Liver (tissue), 3 donors: Measurements from ENCODE around the gene MCM6.

Experiments
- HNF4G ChIP-seq: IDR thresholded peaks from 2 replicates; pipeline ENCODE4 v1.6.1; 2016; ENCODE audit warnings: antibody characterized with exemption
- YY1 ChIP-seq: IDR thresholded peaks from 2 replicates; pipeline ENCODE4 v1.6.1; 2016; ENCODE audit warnings: antibody characterized with exemption, mild to moderate bottlenecking
- TF ChIP-seq, protein P1 (sequence below): fragments of 150-350 bp; IDR thresholded peaks from 2 replicates; pipeline ENCODE4 v1.5.1; 2017; ENCODE audit warnings: improper control_type of control experiment, low read depth, low read length; ENCODE audit not compliant: missing input control
- donor health status: healthy.
- donor health status: healthy.

DNA sequence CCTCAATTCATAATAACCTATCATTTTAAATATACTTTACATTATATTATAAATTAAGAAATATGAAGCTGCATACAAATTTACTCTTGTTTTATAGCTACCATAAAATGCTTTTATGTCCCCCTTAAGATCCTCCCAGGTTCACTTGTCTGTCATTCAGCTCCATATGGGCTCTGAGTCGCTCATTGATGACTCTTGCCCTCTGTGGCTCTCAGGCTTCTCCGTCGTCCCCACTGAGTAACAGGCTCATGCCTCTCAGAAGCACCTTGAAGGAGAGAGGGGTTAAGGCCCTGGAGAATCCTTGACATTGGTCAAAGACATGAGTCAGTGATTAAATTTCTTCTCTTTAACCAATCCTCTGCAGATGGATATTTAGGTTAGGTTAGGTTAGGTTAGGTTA, 6.2 kb upstream of the MCM6 start:
- TF ChIP-seq YY1: no peak
- TF ChIP-seq, protein P1, sequence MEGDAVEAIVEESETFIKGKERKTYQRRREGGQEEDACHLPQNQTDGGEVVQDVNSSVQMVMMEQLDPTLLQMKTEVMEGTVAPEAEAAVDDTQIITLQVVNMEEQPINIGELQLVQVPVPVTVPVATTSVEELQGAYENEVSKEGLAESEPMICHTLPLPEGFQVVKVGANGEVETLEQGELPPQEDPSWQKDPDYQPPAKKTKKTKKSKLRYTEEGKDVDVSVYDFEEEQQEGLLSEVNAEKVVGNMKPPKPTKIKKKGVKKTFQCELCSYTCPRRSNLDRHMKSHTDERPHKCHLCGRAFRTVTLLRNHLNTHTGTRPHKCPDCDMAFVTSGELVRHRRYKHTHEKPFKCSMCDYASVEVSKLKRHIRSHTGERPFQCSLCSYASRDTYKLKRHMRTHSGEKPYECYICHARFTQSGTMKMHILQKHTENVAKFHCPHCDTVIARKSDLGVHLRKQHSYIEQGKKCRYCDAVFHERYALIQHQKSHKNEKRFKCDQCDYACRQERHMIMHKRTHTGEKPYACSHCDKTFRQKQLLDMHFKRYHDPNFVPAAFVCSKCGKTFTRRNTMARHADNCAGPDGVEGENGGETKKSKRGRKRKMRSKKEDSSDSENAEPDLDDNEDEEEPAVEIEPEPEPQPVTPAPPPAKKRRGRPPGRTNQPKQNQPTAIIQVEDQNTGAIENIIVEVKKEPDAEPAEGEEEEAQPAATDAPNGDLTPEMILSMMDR: no peak
- TF ChIP-seq HNF4G: no peak
